HG03066 (cell line): ENCODE data around the gene PNMA8C.
"Not testable (repeated sequence)": the region's sequence is repeated elsewhere in the genome, so short reads cannot be mapped to it uniquely, and the experiment has no call there.

Experiments used
- ATAC-seq: cut with Tn5 transposase; IDR thresholded peaks from one replicate; pipeline ENCODE4 v1.9.1; 2021; ENCODE audit warnings: low read depth; ENCODE audit not compliant: unreplicated experiment

PNMA8C gene

GRCh38 chr19:46391296-46392251, 37.2 kb downstream of the PNMA8C start:
- no peak for ATAC-seq

GRCh38 chr19:46390866-46391265, 37.9 kb downstream of the PNMA8C start:
- ATAC-seq = no peak

GRCh38 chr19:46390121-46390858, 38.4 kb downstream of the PNMA8C start:
- no peak for ATAC-seq

- no peak for ATAC-seq
Observed at GRCh38 chr19:46388311-46389095, 40.2 kb downstream of the PNMA8C start.

GRCh38 chr19:46387713-46388130, 41.0 kb downstream of the PNMA8C start:
- no peak for ATAC-seq

GRCh38 chr19:46386996-46387712, 41.6 kb downstream of the PNMA8C start:
- no peak for ATAC-seq

GRCh38 chr19:46386151-46386550, 42.6 kb downstream of the PNMA8C start:
- no peak for ATAC-seq

GRCh38 chr19:46385636-46386035, 43.1 kb downstream of the PNMA8C start:
- no peak for ATAC-seq

- ATAC-seq = no peak
Observed at GRCh38 chr19:46384396-46384795, 44.3 kb downstream of the PNMA8C start.

GRCh38 chr19:46383846-46384245, 44.9 kb downstream of the PNMA8C start:
- ATAC-seq = no peak

GRCh38 chr19:46383171-46383815, 45.4 kb downstream of the PNMA8C start:
- no peak for ATAC-seq

GRCh38 chr19:46381756-46382345, 46.9 kb downstream of the PNMA8C start:
- no peak for ATAC-seq

GRCh38 chr19:46381346-46381745, 47.4 kb downstream of the PNMA8C start:
- ATAC-seq = no peak

- no peak for ATAC-seq
Observed at GRCh38 chr19:46380690-46381089, 48.0 kb downstream of the PNMA8C start.

- no peak for ATAC-seq
Observed at GRCh38 chr19:46378268-46378667, 50.5 kb downstream of the PNMA8C start.

- ATAC-seq = no peak
Observed at GRCh38 chr19:46376241-46377153, 52.2 kb downstream of the PNMA8C start.

GRCh38 chr19:46375476-46376067, 53.2 kb downstream of the PNMA8C start:
- not testable (repeated sequence) for ATAC-seq
